Spinal cord (tissue), 10 donors: ENCODE data around the gene ATP1A3. TPM values are rescaled to one million over a fixed set of nuclear protein-coding genes. Genes with fewer than 3 reads are reported as not detected.

Source experiments
- DNase-seq, 6 donors: peaks; one replicate each; pipeline versions ENCODE4 v3.0.0 to v3.0.0-alpha.2; 2013 to 2015; ENCODE audit warnings: low spot score in 6 of 6, low read depth in 4 of 6
- H3K27ac ChIP-seq: one replicate; pipeline ENCODE4 v1.5.1; 2013; ENCODE audit warnings: low read depth, low read length, control low read depth
- H3K27me3 ChIP-seq: one replicate; pipeline ENCODE4 v1.6.1; 2013; ENCODE audit warnings: low read length; ENCODE audit not compliant: control insufficient read depth, insufficient read depth
- H3K36me3 ChIP-seq: one replicate; pipeline ENCODE4 v1.6.1; 2013; ENCODE audit warnings: low read length; ENCODE audit not compliant: control insufficient read depth, insufficient read depth
- H3K4me1 ChIP-seq: one replicate; pipeline ENCODE4 v1.6.1; 2013; ENCODE audit warnings: low read length; ENCODE audit not compliant: control insufficient read depth, insufficient read depth
- H3K4me3 ChIP-seq: one replicate; pipeline ENCODE4 v1.5.1; 2013; ENCODE audit warnings: low read depth, low read length, control low read depth
- H3K9me3 ChIP-seq: one replicate; pipeline ENCODE4 v1.6.1; 2013; ENCODE audit warnings: low read length; ENCODE audit not compliant: control insufficient read depth, insufficient read depth
- WGBS: methylation state at CpG from one replicate; pipeline ENCODE4 v1.1.5; 2013; ENCODE audit warnings: missing lambda C conversion rate; ENCODE audit not compliant: insufficient coverage; 5-methylcytosine and 5-hydroxymethylcytosine counted together
- polyA plus RNA-seq, 2 donors: library from polyadenylated mRNA; unstranded; fragments of 120-200 nt; gene quantifications; one replicate each; pipeline ENCODE4 v1.2.1, GENCODE V29; 2013; ENCODE audit not compliant: insufficient read length in 2 of 2
- total RNA-seq, 2 donors: library from RNA; depleted of rRNA in 1 of 2; stranded (reverse); fragments of 120-200 nt in 1 of 2; fragments of >200 nt in 1 of 2; gene quantifications; one replicate each; pipeline versions ENCODE4 v1.2.3 to v1.2.4, GENCODE V29; 2013 to 2014
- donor health status: healthy.

Gene ATP1A3
- total and polyA plus RNA-seq, 4 donors: 85.0 to 704 (median 538) TPM

GRCh38 chr19:42032431-42032830 is 38.4 kb upstream of the ATP1A3 start:
- Histone ChIP-seq H3K36me3 (peaks cover 43% of the 10 kb centered on the region), H3K27ac (no peak overlapping the region)

DNA sequence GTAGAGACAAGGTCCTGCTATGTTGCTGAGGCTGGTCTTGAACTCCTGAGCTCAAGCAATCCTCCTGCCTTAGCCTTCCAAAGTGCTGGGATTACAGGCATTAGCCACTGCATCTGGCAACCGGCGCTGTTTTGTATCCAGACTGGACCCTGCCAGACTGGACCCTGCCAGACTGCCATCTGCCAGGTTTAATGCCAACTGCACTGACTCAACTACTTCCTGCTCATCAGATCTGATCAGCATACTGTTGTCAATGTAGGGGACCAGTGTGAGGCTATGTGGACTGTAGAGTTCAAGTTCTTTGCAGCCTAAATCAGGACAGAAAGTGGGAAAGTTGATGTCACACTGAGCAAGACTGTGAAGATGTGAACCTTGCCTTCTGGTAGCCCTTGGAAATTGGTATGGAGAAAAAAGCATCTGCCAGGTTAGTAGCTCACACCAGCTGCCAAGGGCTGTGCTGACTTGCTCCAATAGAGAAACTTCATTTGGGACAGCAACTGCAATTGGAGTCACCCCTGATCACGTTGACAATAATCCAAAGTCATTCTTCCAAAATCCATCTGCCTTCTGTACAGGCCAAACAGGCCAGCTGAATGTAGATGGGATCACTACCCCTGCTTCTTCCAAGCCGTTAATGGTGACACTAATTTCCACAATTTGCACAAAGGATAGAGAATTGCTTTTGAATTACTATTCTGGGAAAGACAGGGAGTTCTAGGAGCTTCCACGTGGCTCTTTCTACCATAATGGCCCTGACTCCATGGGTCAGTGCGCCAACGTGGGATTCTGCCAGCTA is 36.8 kb upstream of the ATP1A3 start:
- Histone ChIP-seq H3K36me3 (peaks cover 46% of the 10 kb centered on the region), H3K9me3 (no peaks in the 10 kb centered on the region), H3K27ac (no peak overlapping the region), H3K4me1 (peaks cover 18% of the 10 kb centered on the region), H3K27me3 (no peaks in the 10 kb centered on the region), H3K4me3 (no peak overlapping the region)
- WGBS: 65% methylated on average over 5 of the region's 7 CpGs
- peak in 4 of 6 donors; percentile 9 to 70 (median 38) for DNase-seq

More at GRCh38 chr19:42032431-42032830, 38.4 kb upstream of the ATP1A3 start:
- no peaks in the 10 kb centered on the region for H3K9me3 ChIP-seq
- H3K27me3 ChIP-seq: no peaks in the 10 kb centered on the region
- DNase-seq: peak in 5 of 6 donors; percentile 24 to 91 (median 55)
- H3K4me3 ChIP-seq: no peak overlapping the region
- whole genome bisulfite sequencing: 11% methylated on average over 5 of the region's 5 CpGs
- peaks cover 18% of the 10 kb centered on the region for H3K4me1 ChIP-seq

DNA sequence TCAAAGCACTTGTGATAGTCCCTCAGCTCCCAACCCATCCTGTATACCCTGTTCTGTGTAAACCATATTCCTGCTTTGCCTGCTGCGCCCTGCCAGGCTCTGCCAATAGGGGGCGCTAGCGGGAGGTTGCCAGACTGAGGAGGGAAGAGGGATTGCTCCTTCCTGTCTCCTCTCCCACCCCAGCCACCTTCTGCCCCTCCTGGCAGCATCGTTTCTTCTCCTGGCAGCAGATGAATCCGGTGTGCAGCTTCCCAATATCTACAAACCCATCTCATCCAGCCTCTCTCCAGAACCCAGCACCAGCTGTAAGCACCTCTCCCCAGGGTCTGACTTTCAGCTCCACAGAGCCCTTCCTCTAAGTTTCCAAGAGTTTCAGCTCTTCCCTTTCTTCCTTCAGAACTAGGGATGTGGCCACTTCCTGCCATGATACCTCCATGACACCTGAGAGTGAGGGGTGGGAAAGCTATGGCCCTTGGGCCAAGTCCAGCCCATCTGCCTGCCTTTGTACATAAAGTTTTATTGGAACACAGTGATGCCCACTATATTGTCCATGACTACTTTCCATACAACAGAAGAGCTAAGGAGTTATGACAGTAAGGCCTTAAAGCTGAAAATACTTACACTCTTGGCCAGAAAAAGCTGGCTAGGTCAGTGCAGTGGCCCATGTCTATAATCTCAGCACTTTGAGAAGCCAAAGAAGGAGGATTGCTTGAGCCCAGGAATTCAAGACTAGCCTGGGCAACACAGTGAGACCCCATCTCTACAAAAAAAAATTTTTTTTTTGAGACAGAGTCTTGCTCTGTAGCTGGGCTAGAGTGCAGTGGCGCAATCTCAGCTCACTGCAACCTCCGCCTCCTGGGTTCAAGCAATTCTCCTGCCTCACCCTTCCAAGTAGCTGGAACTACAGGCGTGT is 34.5 kb upstream of the ATP1A3 start:
- 70% methylated on average over 5 of the region's 8 CpGs for WGBS
- peaks cover 29% of the 10 kb centered on the region for H3K4me1 ChIP-seq
- DNase-seq: no peak

GRCh38 chr19:42024622-42025111 is 30.6 kb upstream of the ATP1A3 start:
- Histone ChIP-seq H3K4me3 (no peak overlapping the region), H3K36me3 (peaks cover 84% of the 10 kb centered on the region), H3K27ac (no peak overlapping the region), H3K27me3 (no peaks in the 10 kb centered on the region), H3K9me3 (no peaks in the 10 kb centered on the region), H3K4me1 (peaks cover 11% of the 10 kb centered on the region)
- WGBS: 43% methylated on average over 12 of the region's 12 CpGs
- peak in 4 of 6 donors; percentile 5 to 60 (median 10) for DNase-seq

More for the DNA sequence above, 34.5 kb upstream of the ATP1A3 start:
- Histone ChIP-seq H3K9me3 (no peaks in the 10 kb centered on the region), H3K4me3 (no peak overlapping the region), H3K36me3 (peaks cover 58% of the 10 kb centered on the region), H3K27me3 (no peaks in the 10 kb centered on the region), H3K27ac (no peak overlapping the region)

- H3K27ac ChIP-seq: no peak overlapping the region
Measured at GRCh38 chr19:42023943-42024260, 29.9 kb upstream of the ATP1A3 start.

DNA sequence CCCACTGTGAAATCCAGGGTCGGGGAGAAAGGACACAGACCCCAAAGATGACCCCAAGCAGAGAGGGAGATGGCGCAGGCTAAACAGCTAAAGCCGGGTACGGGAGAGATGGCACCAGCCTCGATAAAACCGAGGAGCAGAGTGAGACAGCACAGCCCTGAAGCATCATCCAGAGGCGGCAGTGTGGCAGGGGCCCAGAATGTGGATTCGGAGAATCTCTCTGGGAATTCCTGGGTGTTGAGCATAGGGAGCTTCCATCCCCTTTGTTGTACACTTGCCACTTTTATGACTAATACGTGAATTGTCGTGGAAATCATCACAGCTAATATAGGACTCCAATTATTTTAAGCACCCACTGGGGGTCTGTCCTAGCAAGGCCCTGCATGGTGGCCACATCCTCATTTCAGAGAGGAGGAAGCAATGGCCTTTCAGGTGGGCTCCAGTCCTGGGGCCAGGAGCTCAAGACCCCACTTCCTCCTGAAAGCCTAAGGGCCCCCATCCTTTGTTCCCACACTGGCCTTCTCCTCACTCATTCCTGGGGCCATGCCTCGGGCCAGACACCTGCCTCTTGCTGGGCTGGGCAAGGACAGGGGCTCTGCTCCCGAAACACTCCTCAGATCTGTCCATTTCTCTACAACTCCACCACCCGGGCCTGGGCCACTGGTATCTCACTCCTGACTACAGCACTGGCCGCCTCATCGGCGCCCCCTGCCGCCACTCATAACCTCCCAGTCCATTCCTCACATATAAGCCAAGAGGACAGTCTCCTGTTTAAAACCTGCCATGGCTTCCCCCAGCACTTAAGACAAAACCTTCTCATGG is 29.3 kb upstream of the ATP1A3 start:
- Histone ChIP-seq H3K9me3 (no peaks in the 10 kb centered on the region), H3K36me3 (peaks cover 86% of the 10 kb centered on the region), H3K4me3 (no peak overlapping the region), H3K27me3 (no peaks in the 10 kb centered on the region), H3K4me1 (peaks cover 11% of the 10 kb centered on the region), H3K27ac (no peak overlapping the region)
- WGBS: 73% methylated on average over 17 of the region's 17 CpGs
- DNase-seq: peak in 1 of 6 donors; percentile 18

More at GRCh38 chr19:42023943-42024260, 29.9 kb upstream of the ATP1A3 start:
- H3K4me1 ChIP-seq: peaks cover 11% of the 10 kb centered on the region
- DNase-seq: no peak
- peaks cover 85% of the 10 kb centered on the region for H3K36me3 ChIP-seq
- H3K4me3 ChIP-seq: no peak overlapping the region
- 78% methylated on average over 4 of the region's 4 CpGs for WGBS
- H3K27me3 ChIP-seq: no peaks in the 10 kb centered on the region
- no peaks in the 10 kb centered on the region for H3K9me3 ChIP-seq

DNA sequence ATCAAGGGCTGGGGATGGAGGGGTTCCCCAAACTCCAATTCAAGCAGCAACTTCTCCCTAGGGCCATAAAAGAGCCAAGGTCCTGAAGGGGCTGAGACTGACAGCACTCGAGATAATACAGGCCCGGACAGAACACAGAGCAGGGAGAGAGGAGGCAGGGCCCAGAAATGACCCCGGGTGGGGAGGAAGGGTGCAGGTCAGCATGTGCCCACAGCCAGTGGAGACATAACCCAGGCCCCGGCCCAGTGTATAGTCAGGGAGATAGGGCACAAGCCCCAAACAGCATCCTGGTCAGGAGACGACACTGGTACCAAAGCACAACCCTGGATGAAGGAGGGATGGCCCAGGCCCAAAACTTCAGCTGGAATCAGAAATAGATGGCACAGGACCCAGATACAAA is 28.6 kb upstream of the ATP1A3 start:
- Histone ChIP-seq H3K27me3 (no peaks in the 10 kb centered on the region), H3K4me3 (no peak overlapping the region), H3K27ac (no peak overlapping the region), H3K9me3 (no peaks in the 10 kb centered on the region), H3K4me1 (peaks cover 11% of the 10 kb centered on the region), H3K36me3 (peaks cover 87% of the 10 kb centered on the region)
- 87% methylated on average over 5 of the region's 5 CpGs for WGBS
- DNase-seq: no peak

- no peak for DNase-seq
- H3K36me3 ChIP-seq: peaks cover 85% of the 10 kb centered on the region
- peaks cover 11% of the 10 kb centered on the region for H3K4me1 ChIP-seq
- no peak overlapping the region for H3K4me3 ChIP-seq
- no peaks in the 10 kb centered on the region for H3K27me3 ChIP-seq
- H3K9me3 ChIP-seq: no peaks in the 10 kb centered on the region
- H3K27ac ChIP-seq: no peak overlapping the region
- 94% methylated on average over 14 of the region's 15 CpGs for WGBS
Measured at GRCh38 chr19:42021185-42021584, 27.2 kb upstream of the ATP1A3 start.
